ENCODE measurements around the gene MLLT10. TPM values are rescaled to one million over a fixed set of nuclear protein-coding genes. Genes with fewer than 3 reads are reported as not detected.
"Not testable (repeated sequence)": the region's sequence is repeated elsewhere in the genome, so short reads cannot be mapped to it uniquely, and the experiment has no call there.

The MLLT10 gene
- total RNA-seq, 6 experiments from 2014 or later: 15.8 to 49.4 (median 20.1) TPM

DNA sequence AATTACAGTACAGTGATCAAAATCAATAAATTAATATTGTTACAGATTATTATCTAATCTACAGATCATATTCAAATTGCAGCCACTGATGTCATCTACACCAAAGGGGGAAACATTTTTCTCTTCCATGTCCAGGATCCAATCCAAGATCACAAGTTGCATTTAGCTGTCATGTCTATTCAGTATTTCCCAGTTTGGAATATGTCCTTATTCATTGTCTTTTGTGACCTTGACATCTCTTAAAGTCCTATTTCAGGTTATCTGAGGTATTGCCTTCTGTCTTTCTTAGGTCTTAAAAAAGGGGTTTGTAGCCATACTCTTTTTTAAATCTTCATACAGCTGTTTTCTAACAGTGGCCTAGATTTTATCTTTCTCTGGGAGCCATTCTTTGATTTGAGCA is 93.3 kb downstream of the MLLT10 start:
- no peaks in the 10 kb centered on the region for H3K27me3 ChIP-seq
- no peak overlapping the region for H3K4me3 ChIP-seq
- no peak for DNase-seq
- H3K4me1 ChIP-seq: no peaks in the 10 kb centered on the region
- ATAC-seq: no peak
- no peak for TF ChIP-seq POLR2A (IDR thresholded peaks at IDR 0.05)
- TF ChIP-seq, protein P1, sequence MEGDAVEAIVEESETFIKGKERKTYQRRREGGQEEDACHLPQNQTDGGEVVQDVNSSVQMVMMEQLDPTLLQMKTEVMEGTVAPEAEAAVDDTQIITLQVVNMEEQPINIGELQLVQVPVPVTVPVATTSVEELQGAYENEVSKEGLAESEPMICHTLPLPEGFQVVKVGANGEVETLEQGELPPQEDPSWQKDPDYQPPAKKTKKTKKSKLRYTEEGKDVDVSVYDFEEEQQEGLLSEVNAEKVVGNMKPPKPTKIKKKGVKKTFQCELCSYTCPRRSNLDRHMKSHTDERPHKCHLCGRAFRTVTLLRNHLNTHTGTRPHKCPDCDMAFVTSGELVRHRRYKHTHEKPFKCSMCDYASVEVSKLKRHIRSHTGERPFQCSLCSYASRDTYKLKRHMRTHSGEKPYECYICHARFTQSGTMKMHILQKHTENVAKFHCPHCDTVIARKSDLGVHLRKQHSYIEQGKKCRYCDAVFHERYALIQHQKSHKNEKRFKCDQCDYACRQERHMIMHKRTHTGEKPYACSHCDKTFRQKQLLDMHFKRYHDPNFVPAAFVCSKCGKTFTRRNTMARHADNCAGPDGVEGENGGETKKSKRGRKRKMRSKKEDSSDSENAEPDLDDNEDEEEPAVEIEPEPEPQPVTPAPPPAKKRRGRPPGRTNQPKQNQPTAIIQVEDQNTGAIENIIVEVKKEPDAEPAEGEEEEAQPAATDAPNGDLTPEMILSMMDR (IDR thresholded peaks at IDR 0.05): no peak
- H3K9me3 ChIP-seq: no peaks in the 10 kb centered on the region
- intact Hi-C loops (cut with DNase I): no loop called here
- no peak overlapping the region for H3K27ac ChIP-seq
- no peaks in the 10 kb centered on the region for H3K36me3 ChIP-seq

DNA sequence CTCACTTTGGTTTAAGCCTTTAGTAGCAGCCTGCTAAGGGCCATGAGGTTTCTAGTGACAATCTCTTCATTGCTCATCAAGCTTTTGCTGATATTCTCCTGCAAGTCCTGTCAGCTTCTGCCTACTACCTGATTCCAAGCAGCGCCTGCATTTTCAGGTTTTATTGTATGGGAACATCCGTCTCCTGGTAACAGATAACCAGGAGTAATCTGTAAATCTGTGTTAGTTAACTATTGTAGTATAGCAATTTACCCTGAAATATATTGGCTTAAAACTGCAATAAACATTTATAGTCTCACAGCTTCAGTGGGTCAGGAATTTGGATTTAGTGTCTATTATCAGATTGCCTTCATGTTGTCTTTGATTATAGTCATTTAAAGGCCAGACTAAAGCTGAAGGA is 94.0 kb downstream of the MLLT10 start:
- H3K36me3 ChIP-seq: no peaks in the 10 kb centered on the region
- intact Hi-C loops (cut with DNase I): no loop called here
- ATAC-seq: no peak
- no peaks in the 10 kb centered on the region for H3K9me3 ChIP-seq
- WGBS (ENCODE audit: insufficient coverage, low coverage, low lambda C conversion rate, missing lambda C conversion rate): 89% methylated on average over 2 of the region's 2 CpGs
- TF ChIP-seq, protein P1 (IDR thresholded peaks at IDR 0.05): no peak
- TF ChIP-seq POLR2A (IDR thresholded peaks at IDR 0.05): no peak
- H3K27ac ChIP-seq: no peak overlapping the region
- H3K4me3 ChIP-seq: no peak overlapping the region
- no peaks in the 10 kb centered on the region for H3K27me3 ChIP-seq
- no peaks in the 10 kb centered on the region for H3K4me1 ChIP-seq
- no peak for DNase-seq

DNA sequence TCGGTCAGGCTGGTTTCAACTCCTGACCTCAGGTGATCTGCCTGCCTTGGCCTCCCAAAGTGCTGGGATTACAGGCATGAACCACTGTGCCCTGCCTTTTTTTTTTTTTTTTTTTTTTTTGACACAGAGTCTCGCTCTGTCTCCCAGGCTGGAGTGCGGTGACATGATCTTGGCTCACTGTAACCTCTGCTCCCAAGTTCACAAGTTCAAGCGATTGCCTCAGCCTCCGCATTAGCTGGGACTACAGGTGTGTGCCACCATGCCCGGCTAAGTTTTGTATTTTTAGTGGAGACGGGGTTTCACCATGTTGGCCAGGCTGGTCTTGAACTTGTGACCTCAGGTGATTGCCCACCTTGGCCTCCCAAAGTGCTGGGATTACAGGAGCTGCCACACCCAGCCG is 94.6 kb downstream of the MLLT10 start:
- 100% methylated on average over 1 of the region's 8 CpGs for WGBS (ENCODE audit: insufficient coverage, low coverage, low lambda C conversion rate, missing lambda C conversion rate)
- H3K9me3 ChIP-seq, H3K27ac ChIP-seq: not testable (repeated sequence)

DNA sequence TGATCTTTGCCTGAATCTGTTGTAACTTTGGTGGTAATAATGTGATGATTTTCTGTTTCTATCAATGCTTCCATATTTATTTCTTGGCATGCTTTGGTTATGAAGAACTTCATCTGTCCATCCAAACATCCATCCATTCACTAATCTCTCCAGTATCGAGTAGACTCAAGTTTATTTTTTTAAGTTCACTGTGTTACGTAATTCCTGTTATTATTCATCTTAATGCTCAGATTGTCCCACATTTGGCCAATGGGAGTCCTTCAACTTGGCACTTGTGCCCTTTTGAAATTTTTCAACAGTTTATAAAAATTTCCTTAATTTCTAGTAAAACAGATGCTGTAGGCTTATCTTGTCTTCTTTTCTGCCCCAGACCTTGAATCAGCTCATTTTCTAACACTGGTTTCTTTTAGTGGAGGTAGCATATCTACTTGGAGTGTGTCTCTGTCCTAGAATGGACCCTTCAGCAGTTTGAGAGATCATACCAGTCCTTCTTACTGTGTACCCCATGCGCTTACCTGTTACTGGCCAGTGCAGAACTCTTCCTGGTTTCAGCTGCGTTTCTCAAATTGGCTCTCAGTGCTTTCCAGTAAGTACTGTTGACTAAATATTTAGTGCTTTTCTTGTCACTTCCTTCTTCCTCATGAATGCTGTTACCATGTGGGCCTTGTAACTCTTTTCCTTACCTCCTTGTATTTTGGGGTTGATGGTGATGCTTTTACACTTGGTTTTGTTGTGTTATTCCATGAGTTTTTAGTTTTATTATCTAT is 100.8 kb downstream of the MLLT10 start:
- H3K27me3 ChIP-seq: no peaks in the 10 kb centered on the region
- H3K4me1 ChIP-seq: no peaks in the 10 kb centered on the region
- 73% methylated on average over 4 of the region's 4 CpGs for WGBS (ENCODE audit: insufficient coverage, low coverage, low lambda C conversion rate, missing lambda C conversion rate)
- peak in 2 of 4 donors; percentile 12 to 47 for ATAC-seq
- H3K27ac ChIP-seq: no peak overlapping the region
- peaks cover 0 to 9% (median 1%) of the 10 kb centered on the region in 4 donors for H3K36me3 ChIP-seq
- TF ChIP-seq POLR2A (IDR thresholded peaks at IDR 0.05): no peak
- TF ChIP-seq, protein P1 (IDR thresholded peaks at IDR 0.05): no peak
- intact Hi-C loops (cut with DNase I): no loop called here
- H3K4me3 ChIP-seq: no peak overlapping the region
- no peaks in the 10 kb centered on the region for H3K9me3 ChIP-seq
- no peak for DNase-seq

More for the DNA sequence above, 94.6 kb downstream of the MLLT10 start:
- H3K4me3 ChIP-seq; DNase-seq; H3K36me3 ChIP-seq; H3K27me3 ChIP-seq; H3K4me1 ChIP-seq; intact Hi-C loops (cut with DNase I): not testable (repeated sequence)
- ATAC-seq: peak in 3 of 4 donors; percentile 40 to 64 (median 53)

DNA sequence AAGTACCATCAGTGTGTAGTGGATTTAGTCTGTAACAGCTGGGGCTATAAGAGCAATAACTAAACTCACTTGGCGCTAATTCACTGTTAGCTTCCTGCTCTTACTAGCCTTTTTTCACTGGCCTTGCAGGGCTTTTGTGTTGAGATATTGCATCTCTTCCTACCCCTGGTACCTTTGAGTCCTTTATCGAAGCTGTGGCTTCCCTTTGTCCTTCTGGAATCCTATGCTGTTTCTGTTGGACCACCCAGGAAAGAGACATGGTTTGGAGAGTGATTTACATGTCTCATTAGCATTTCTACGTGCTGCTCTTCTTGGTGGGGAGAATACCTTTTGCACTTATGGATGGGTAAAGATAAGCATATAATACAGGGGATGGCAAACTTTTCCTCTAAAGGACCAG is 103.8 kb downstream of the MLLT10 start:
- H3K4me1 ChIP-seq: no peaks in the 10 kb centered on the region
- no peak overlapping the region for H3K4me3 ChIP-seq
- no peak overlapping the region for H3K27ac ChIP-seq
- no peak for DNase-seq
- TF ChIP-seq, protein P1 (IDR thresholded peaks at IDR 0.05): no peak
- TF ChIP-seq POLR2A (IDR thresholded peaks at IDR 0.05): no peak
- WGBS (ENCODE audit: insufficient coverage, low coverage, low lambda C conversion rate, missing lambda C conversion rate): 91% methylated on average over 3 of the region's 3 CpGs
- no peak for ATAC-seq
- H3K27me3 ChIP-seq: no peaks in the 10 kb centered on the region
- no peaks in the 10 kb centered on the region for H3K9me3 ChIP-seq
- H3K36me3 ChIP-seq: peaks cover 0 to 9% (median 1%) of the 10 kb centered on the region in 4 donors
- intact Hi-C loops (cut with DNase I): no loop called here

All from right lobe of liver (tissue), 6 donors.